ENCODE results near the gene PHLPP1.

- no peak for TF ChIP-seq POLR2A (IDR thresholded peaks at IDR 0.05)
- TF ChIP-seq, protein P1, sequence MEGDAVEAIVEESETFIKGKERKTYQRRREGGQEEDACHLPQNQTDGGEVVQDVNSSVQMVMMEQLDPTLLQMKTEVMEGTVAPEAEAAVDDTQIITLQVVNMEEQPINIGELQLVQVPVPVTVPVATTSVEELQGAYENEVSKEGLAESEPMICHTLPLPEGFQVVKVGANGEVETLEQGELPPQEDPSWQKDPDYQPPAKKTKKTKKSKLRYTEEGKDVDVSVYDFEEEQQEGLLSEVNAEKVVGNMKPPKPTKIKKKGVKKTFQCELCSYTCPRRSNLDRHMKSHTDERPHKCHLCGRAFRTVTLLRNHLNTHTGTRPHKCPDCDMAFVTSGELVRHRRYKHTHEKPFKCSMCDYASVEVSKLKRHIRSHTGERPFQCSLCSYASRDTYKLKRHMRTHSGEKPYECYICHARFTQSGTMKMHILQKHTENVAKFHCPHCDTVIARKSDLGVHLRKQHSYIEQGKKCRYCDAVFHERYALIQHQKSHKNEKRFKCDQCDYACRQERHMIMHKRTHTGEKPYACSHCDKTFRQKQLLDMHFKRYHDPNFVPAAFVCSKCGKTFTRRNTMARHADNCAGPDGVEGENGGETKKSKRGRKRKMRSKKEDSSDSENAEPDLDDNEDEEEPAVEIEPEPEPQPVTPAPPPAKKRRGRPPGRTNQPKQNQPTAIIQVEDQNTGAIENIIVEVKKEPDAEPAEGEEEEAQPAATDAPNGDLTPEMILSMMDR (IDR thresholded peaks at IDR 0.05 in 4 of 5, conservative IDR thresholded peaks at IDR 0.05 in 1 of 5), result no peak
Measured at GRCh38 chr18:62807396-62807795, 92.1 kb downstream of the PHLPP1 start.

Data from gastrocnemius medialis (tissue), 4 donors.